Gastrocnemius medialis (tissue), 4 donors: ENCODE results near the gene MAGEA8. TPM values are rescaled to one million over a fixed set of nuclear protein-coding genes. Genes with fewer than 3 reads are reported as not detected.

ENCODE experiments used
- ATAC-seq, 2 donors: fragments of 150-250 bp; one replicate each; pipeline ENCODE4 v1.9.1; 2016
- DNase-seq, 2 donors: peaks; one replicate each; pipeline ENCODE4 v3.0.0-alpha.2; 2019
- H3K27ac ChIP-seq, 4 donors: fragments of 200-600 bp; sonication (generic); 1 replicate in 1 of 4; 2 replicates in 3 of 4; pipeline ENCODE4 v1.5.1; 2016 to 2018; ENCODE audit warnings: mild to moderate bottlenecking in 2 of 4, moderate library complexity in 1 of 4
- H3K27me3 ChIP-seq, 3 donors: fragments of 200-600 bp; sonication (generic) in 2 of 3; 1 replicate in 1 of 3; 2 replicates in 2 of 3; pipeline versions ENCODE4 v1.5.1 to v1.6.0; 2016 to 2019; ENCODE audit warnings: mild to moderate bottlenecking in 1 of 3, moderate library complexity in 1 of 3
- H3K36me3 ChIP-seq, 2 donors: fragments of 200-600 bp; sonication (generic) in 1 of 2; one replicate each; pipeline ENCODE4 v1.5.1; 2017 to 2018
- H3K4me1 ChIP-seq, 2 donors: fragments of 200-600 bp; sonication (generic) in 1 of 2; one replicate each; pipeline ENCODE4 v1.5.1; 2016 to 2017; ENCODE audit warnings: mild to moderate bottlenecking in 2 of 2
- H3K4me3 ChIP-seq, 4 donors: fragments of 200-600 bp; sonication (generic) in 3 of 4; 1 replicate in 1 of 4; 2 replicates in 3 of 4; pipeline ENCODE4 v1.5.1; 2016 to 2019; ENCODE audit warnings: mild to moderate bottlenecking in 2 of 4
- H3K9me3 ChIP-seq, 3 donors: fragments of 200-600 bp; sonication (generic) in 2 of 3; 1 replicate in 1 of 3; 2 replicates in 2 of 3; pipeline ENCODE4 v1.5.1; 2016 to 2019
- CTCF ChIP-seq, 5 experiments: fragments of 450-650 bp in 3 of 5; fragments of 200-600 bp in 2 of 5; sonication (generic) in 2 of 5; IDR thresholded peaks in 4 of 5; conservative IDR thresholded peaks in 1 of 5; 1 replicate in 4 of 5; 2 replicates in 1 of 5; pipeline ENCODE4 v1.5.1; 2016 to 2019; ENCODE audit warnings: antibody characterized with exemption in 5 of 5, mild to moderate bottlenecking in 3 of 5, moderate library complexity in 3 of 5
- POLR2A ChIP-seq, 2 donors: fragments of 450-650 bp; IDR thresholded peaks; one replicate each; pipeline ENCODE4 v1.6.1; 2017; ENCODE audit warnings: antibody characterized with exemption in 2 of 2, mild to moderate bottlenecking in 2 of 2, moderate library complexity in 2 of 2
- in situ Hi-C, 4 donors: fragments of 200-750 bp; cut with MboI; loops; one replicate each; pipeline versions ENCODE4 v1.15.0 to v1.8.0; 2017; ENCODE audit warnings: low sequenced_read_pairs in 4 of 4
- intact Hi-C: fragments of 100-400 bp; cut with DNase I; formaldehyde crosslinking; loops from one replicate; pipeline ENCODE4 v1.15.1; 2023; ENCODE audit warnings: low total_unique reads
- total RNA-seq, 4 donors: library from RNA; depleted of rRNA; stranded (reverse); fragments of >200 nt; gene quantifications; one replicate each; pipeline versions ENCODE4 v1.1.0 to v1.2.3, GENCODE V29; 2016

Gene MAGEA8
- total RNA-seq, 4 donors from 2014 or later = not detected

- no peaks in the 10 kb centered on the region for H3K36me3 ChIP-seq
- DNase-seq (no peak), ATAC-seq (no peak)
- H3K27me3 ChIP-seq = no peaks in the 10 kb centered on the region
- no peak for TF ChIP-seq POLR2A (IDR thresholded peaks at IDR 0.05)
- TF ChIP-seq CTCF (IDR thresholded peaks at IDR 0.05 in 4 of 5, conservative IDR thresholded peaks at IDR 0.05 in 1 of 5) = no peak
- in situ Hi-C loops = no loop called here
- intact Hi-C loops = no loop called here
- H3K9me3 ChIP-seq = no peaks in the 10 kb centered on the region
- no peaks in the 10 kb centered on the region for H3K4me1 ChIP-seq
- no peak overlapping the region for H3K4me3 ChIP-seq
- H3K27ac ChIP-seq = no peak overlapping the region
These were observed 39.1 kb upstream of the MAGEA8 start for GRCh38 chrX:149841929-149842328.

- ATAC-seq (no peak), DNase-seq (no peak)
- Histone ChIP-seq H3K27ac (no peak overlapping the region), H3K4me3 (no peak overlapping the region), H3K4me1 (no peaks in the 10 kb centered on the region), H3K27me3 (no peaks in the 10 kb centered on the region), H3K9me3 (no peaks in the 10 kb centered on the region), H3K36me3 (no peaks in the 10 kb centered on the region)
- intact Hi-C loops (no loop called here), in situ Hi-C loops (no loop called here)
- TF ChIP-seq POLR2A (IDR thresholded peaks at IDR 0.05) (no peak), CTCF (IDR thresholded peaks at IDR 0.05 in 4 of 5, conservative IDR thresholded peaks at IDR 0.05 in 1 of 5) (no peak)
These were observed 35.6 kb upstream of the MAGEA8 start for GRCh38 chrX:149845385-149845784.

- Histone ChIP-seq H3K27ac (no peak overlapping the region), H3K36me3 (no peaks in the 10 kb centered on the region), H3K4me1 (no peaks in the 10 kb centered on the region), H3K4me3 (no peak overlapping the region), H3K27me3 (no peaks in the 10 kb centered on the region), H3K9me3 (no peaks in the 10 kb centered on the region)
- no peak for DNase-seq
- ATAC-seq = no peak
- in situ Hi-C loops = no loop called here
- no peak for TF ChIP-seq POLR2A (IDR thresholded peaks at IDR 0.05)
- no peak for TF ChIP-seq CTCF (IDR thresholded peaks at IDR 0.05 in 4 of 5, conservative IDR thresholded peaks at IDR 0.05 in 1 of 5)
- intact Hi-C loops = no loop called here
These were observed 34.2 kb upstream of the MAGEA8 start for GRCh38 chrX:149846789-149847188.

GRCh38 chrX:149848855-149849254 lies 32.1 kb upstream of the MAGEA8 start:
- in situ Hi-C loops (no loop called here), intact Hi-C loops (no loop called here)
- H3K36me3 ChIP-seq = no peaks in the 10 kb centered on the region
- H3K27ac ChIP-seq = no peak overlapping the region
- no peaks in the 10 kb centered on the region for H3K4me1 ChIP-seq
- DNase-seq = no peak
- no peaks in the 10 kb centered on the region for H3K9me3 ChIP-seq
- ATAC-seq = no peak
- no peak for TF ChIP-seq POLR2A (IDR thresholded peaks at IDR 0.05)
- H3K4me3 ChIP-seq = no peak overlapping the region
- H3K27me3 ChIP-seq = no peaks in the 10 kb centered on the region

GRCh38 chrX:149849787-149850186 lies 31.2 kb upstream of the MAGEA8 start:
- in situ Hi-C loops (no loop called here), intact Hi-C loops (no loop called here)
- Histone ChIP-seq H3K27me3 (no peaks in the 10 kb centered on the region), H3K4me1 (no peaks in the 10 kb centered on the region), H3K27ac (no peak overlapping the region), H3K9me3 (no peaks in the 10 kb centered on the region), H3K4me3 (no peak overlapping the region), H3K36me3 (no peaks in the 10 kb centered on the region)
- no peak for DNase-seq
- TF ChIP-seq POLR2A (IDR thresholded peaks at IDR 0.05) = no peak
- TF ChIP-seq CTCF (IDR thresholded peaks at IDR 0.05 in 4 of 5, conservative IDR thresholded peaks at IDR 0.05 in 1 of 5) = no peak
- ATAC-seq = no peak
